ENCODE measurements around the gene HAUS8. TPM values are rescaled to one million over a fixed set of nuclear protein-coding genes. Genes with fewer than 3 reads are reported as not detected.

HAUS8 gene
- total and polyA plus RNA-seq, 2 of the 8 experiments (the other 6 are each of a cell fraction or from before 2014, with no cell fraction given): 18.4 to 23.2 TPM

DNA sequence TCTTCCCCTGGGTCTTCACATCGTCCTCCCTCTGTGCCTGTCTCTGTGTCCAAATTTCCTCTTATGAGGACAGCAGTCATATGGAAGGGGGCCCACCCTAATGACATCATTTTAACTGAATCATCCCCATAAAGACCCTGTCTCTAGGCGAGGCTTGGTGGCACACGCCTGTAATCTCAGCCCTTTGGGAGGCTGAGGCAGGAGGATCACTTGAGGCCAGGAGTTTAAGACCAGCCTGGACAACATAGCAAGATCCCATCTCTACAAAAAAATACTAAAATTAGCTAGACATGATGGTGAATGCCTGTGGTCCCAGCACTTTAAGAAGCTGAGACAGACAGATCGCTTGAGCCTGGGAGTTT lies 5.2 kb upstream of the HAUS8 start (continued):
- TF ChIP-seq, protein P1, sequence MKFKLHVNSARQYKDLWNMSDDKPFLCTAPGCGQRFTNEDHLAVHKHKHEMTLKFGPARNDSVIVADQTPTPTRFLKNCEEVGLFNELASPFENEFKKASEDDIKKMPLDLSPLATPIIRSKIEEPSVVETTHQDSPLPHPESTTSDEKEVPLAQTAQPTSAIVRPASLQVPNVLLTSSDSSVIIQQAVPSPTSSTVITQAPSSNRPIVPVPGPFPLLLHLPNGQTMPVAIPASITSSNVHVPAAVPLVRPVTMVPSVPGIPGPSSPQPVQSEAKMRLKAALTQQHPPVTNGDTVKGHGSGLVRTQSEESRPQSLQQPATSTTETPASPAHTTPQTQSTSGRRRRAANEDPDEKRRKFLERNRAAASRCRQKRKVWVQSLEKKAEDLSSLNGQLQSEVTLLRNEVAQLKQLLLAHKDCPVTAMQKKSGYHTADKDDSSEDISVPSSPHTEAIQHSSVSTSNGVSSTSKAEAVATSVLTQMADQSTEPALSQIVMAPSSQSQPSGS (IDR thresholded peaks at IDR 0.05; ENCODE audit: low read length): no peak
- TF ChIP-seq JUN (IDR thresholded peaks at IDR 0.05; ENCODE audit: low read depth, low read length): no peak
- no peak for TF ChIP-seq YY1 (IDR thresholded peaks at IDR 0.05; ENCODE audit: low read depth, low read length)
- TF ChIP-seq TCF12 (IDR thresholded peaks at IDR 0.05; ENCODE audit: low read depth, low read length): no peak
- TF ChIP-seq RBBP5 (IDR thresholded peaks at IDR 0.05; ENCODE audit: borderline replicate concordance, low read depth, low read length): no peak
- TF ChIP-seq CHD1 (IDR thresholded peaks at IDR 0.05; ENCODE audit: low read depth, low read length): no peak
- no peak for TF ChIP-seq POU5F1 (IDR thresholded peaks at IDR 0.05; ENCODE audit: low read depth, low read length)
- TF ChIP-seq CBX8 (IDR thresholded peaks at IDR 0.05; ENCODE audit: borderline replicate concordance, low read depth, low read length): no peak

Measured in H1 (cell line).